ENCODE data around the gene CPZ. TPM values are rescaled to one million over a fixed set of nuclear protein-coding genes. Genes with fewer than 3 reads are reported as not detected.

Gene CPZ
- total RNA-seq, 4 donors from 2014 or later = 0.42 to 2.7 (median 2.2) TPM

DNA sequence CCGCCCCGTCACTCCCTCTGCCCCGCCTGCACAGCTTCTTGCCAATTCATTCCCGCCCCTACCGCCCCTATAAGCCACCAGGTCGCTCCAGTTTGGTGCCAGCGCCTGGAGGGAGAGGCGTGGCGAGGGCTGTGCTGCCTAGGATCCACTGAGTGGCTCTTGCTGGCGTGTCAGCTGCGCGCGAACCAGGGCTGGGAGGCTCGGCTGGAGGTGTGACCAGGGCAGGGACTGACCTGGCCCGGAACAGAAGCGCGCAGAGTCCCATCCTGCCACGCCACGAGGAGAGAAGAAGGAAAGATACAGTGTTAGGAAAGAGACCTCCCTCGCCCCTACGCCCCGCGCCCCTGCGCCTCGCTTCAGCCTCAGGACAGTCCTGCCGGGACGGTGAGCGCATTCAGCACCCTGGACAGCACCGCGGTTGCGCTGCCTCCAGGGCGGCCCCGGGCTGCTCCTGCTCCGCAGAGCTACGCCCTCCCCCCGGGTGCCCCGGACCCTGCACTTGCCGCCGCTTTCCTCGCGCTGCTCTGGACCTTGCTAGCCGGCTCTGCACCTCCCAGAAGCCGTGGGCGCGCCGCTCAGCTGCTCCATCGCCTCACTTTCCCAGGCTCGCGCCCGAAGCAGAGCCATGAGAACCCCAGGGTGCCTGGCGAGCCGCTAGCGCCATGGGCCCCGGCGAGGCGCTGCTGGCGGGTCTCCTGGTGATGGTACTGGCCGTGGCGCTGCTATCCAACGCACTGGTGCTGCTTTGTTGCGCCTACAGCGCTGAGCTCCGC, 12.1 kb upstream of the CPZ start, which contains the start of gene GPR78:
TSS of gene GPR78 (plus strand) at position 72 of the 773 bp plus-strand sequence. CDS start at position 663, 591 bp downstream.
- TF ChIP-seq, protein P1, sequence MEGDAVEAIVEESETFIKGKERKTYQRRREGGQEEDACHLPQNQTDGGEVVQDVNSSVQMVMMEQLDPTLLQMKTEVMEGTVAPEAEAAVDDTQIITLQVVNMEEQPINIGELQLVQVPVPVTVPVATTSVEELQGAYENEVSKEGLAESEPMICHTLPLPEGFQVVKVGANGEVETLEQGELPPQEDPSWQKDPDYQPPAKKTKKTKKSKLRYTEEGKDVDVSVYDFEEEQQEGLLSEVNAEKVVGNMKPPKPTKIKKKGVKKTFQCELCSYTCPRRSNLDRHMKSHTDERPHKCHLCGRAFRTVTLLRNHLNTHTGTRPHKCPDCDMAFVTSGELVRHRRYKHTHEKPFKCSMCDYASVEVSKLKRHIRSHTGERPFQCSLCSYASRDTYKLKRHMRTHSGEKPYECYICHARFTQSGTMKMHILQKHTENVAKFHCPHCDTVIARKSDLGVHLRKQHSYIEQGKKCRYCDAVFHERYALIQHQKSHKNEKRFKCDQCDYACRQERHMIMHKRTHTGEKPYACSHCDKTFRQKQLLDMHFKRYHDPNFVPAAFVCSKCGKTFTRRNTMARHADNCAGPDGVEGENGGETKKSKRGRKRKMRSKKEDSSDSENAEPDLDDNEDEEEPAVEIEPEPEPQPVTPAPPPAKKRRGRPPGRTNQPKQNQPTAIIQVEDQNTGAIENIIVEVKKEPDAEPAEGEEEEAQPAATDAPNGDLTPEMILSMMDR (IDR thresholded peaks at IDR 0.05) = no peak
- TF ChIP-seq POLR2A (IDR thresholded peaks at IDR 0.05; ENCODE audit: low read depth) = no peak

DNA sequence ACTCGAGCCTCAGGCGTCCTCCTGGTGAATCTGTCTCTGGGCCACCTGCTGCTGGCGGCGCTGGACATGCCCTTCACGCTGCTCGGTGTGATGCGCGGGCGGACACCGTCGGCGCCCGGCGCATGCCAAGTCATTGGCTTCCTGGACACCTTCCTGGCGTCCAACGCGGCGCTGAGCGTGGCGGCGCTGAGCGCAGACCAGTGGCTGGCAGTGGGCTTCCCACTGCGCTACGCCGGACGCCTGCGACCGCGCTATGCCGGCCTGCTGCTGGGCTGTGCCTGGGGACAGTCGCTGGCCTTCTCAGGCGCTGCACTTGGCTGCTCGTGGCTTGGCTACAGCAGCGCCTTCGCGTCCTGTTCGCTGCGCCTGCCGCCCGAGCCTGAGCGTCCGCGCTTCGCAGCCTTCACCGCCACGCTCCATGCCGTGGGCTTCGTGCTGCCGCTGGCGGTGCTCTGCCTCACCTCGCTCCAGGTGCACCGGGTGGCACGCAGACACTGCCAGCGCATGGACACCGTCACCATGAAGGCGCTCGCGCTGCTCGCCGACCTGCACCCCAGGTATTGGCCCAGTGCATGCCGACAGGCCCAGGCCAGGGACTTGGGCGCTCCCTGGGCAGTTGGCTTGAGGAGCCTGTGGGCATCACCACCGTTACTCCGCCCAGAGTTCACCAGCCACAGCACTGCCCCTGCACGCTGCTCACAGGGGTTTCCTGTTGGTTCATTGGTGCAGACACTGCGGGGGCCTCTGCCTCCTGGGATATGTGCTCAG, 11.3 kb upstream of the CPZ start:
- 85% methylated on average over 23 of the region's 66 CpGs for WGBS
- intact Hi-C loops (cut with DNase I) = no loop called here
- TF ChIP-seq POLR2AphosphoS5 (IDR thresholded peaks at IDR 0.05) (no peak), POLR2A (IDR thresholded peaks at IDR 0.05; ENCODE audit: low read depth) (no peak), EP300 (IDR thresholded peaks at IDR 0.05) (no peak)
- TF ChIP-seq, protein P1 (IDR thresholded peaks at IDR 0.05) = no peak
- DNase-seq (ENCODE audit: extremely low spot score) = no peak
- H3K9me3 ChIP-seq = no peaks in the 10 kb centered on the region
- peaks cover 0 to 10% (median 3%) of the 10 kb centered on the region in 4 donors for H3K4me1 ChIP-seq
- H3K27ac ChIP-seq (replicated peaks in 1 of 4) = no peak overlapping the region
- no peaks in the 10 kb centered on the region for H3K36me3 ChIP-seq
- peaks cover 0 to 95% (median 14%) of the 10 kb centered on the region in 4 donors for H3K27me3 ChIP-seq
- H3K4me3 ChIP-seq = no peak overlapping the region

More for the DNA sequence above, 12.1 kb upstream of the CPZ start, which contains the start of gene GPR78:
- 2% methylated on average over 17 of the region's 63 CpGs for WGBS
- Histone ChIP-seq H3K4me1 (peaks cover 0 to 10% (median 3%) of the 10 kb centered on the region in 4 donors), H3K27ac (replicated peaks in 1 of 4) (no peak within 1 kb of the TSS), H3K36me3 (no peaks in the 10 kb centered on the region), H3K27me3 (peaks cover 0 to 87% (median 14%) of the 10 kb centered on the region in 4 donors), H3K4me3 (no peak within 1 kb of the TSS), H3K9me3 (no peaks in the 10 kb centered on the region)
- intact Hi-C loops (cut with DNase I) = no loop called here
- DNase-seq (ENCODE audit: extremely low spot score) = no peak

DNA sequence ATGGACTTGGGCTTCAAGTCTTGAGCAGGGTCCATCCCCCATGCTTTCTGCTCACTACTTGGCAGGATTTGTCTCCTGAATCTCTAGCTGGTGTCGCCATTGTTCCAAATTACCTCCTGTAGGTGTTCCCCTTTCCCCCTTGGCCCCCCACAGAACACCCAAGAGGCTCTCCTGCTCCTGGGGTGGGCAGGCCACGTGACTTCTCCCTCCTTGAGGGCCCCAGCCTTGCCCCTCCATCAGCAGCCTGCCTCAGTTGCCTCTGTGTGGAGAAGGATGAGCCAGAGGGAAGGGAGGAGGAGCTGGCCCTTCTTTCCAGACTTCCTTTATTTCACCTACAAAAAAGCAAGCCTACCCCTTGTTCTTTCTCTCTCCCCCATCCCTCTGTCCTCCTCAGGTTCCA, 10.5 kb upstream of the CPZ start:
- no peak for DNase-seq (ENCODE audit: extremely low spot score)
- intact Hi-C loops (cut with DNase I) = no loop called here
- H3K4me3 ChIP-seq = no peak overlapping the region
- H3K4me1 ChIP-seq = peaks cover 0 to 10% (median 3%) of the 10 kb centered on the region in 4 donors
- H3K27ac ChIP-seq (replicated peaks in 1 of 4) = no peak overlapping the region
- no peak for TF ChIP-seq POLR2AphosphoS5 (IDR thresholded peaks at IDR 0.05)
- no peak for TF ChIP-seq EP300 (IDR thresholded peaks at IDR 0.05)
- TF ChIP-seq POLR2A (IDR thresholded peaks at IDR 0.05; ENCODE audit: low read depth) = no peak
- H3K27me3 ChIP-seq = peaks cover 0 to 97% (median 14%) of the 10 kb centered on the region in 4 donors
- no peaks in the 10 kb centered on the region for H3K9me3 ChIP-seq
- H3K36me3 ChIP-seq = no peaks in the 10 kb centered on the region
- 79% methylated on average over 2 of the region's 2 CpGs for WGBS

DNA sequence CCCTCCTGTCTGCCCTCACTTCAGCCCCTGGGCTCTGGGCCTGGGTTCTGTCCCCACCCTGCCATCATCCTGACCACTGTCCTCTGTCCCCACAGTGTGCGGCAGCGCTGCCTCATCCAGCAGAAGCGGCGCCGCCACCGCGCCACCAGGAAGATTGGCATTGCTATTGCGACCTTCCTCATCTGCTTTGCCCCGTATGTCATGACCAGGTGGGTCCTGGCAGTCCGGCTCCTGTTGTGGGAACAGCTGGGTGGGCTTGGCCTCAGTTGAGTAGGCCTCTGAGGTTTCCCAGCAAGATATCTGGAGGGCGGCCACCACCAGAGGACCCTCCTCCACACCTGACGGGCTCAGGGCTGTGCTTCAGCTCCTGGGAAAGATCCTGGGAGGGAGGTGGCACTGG, 10.1 kb upstream of the CPZ start:
- TF ChIP-seq POLR2A (IDR thresholded peaks at IDR 0.05; ENCODE audit: low read depth) (no peak), POLR2AphosphoS5 (IDR thresholded peaks at IDR 0.05) (no peak), EP300 (IDR thresholded peaks at IDR 0.05) (no peak)
- TF ChIP-seq, protein P1 (IDR thresholded peaks at IDR 0.05) = no peak
- WGBS = 93% methylated on average over 12 of the region's 12 CpGs
- DNase-seq (ENCODE audit: extremely low spot score) = no peak
- Histone ChIP-seq H3K27ac (replicated peaks in 1 of 4) (no peak overlapping the region), H3K36me3 (no peaks in the 10 kb centered on the region), H3K4me1 (peaks cover 0 to 10% (median 3%) of the 10 kb centered on the region in 4 donors), H3K9me3 (no peaks in the 10 kb centered on the region), H3K27me3 (peaks cover 0 to 97% (median 15%) of the 10 kb centered on the region in 4 donors), H3K4me3 (no peak overlapping the region)
- intact Hi-C loops (cut with DNase I) = no loop called here
